Stomach smooth muscle (tissue), 2 donors: Measurements from ENCODE around the gene PDRG1.

Experiments used
- H3K27ac ChIP-seq: one replicate; pipeline ENCODE4 v1.7.0; 2013; ENCODE audit warnings: mild to moderate bottlenecking, low read length, inconsistent platforms
- H3K27me3 ChIP-seq, 2 donors: one replicate each; pipeline ENCODE4 v1.7.0; 2013; ENCODE audit warnings: low read length in 2 of 2; ENCODE audit not compliant: insufficient read depth in 2 of 2, control insufficient read depth in 1 of 2
- H3K36me3 ChIP-seq, 2 donors: one replicate each; pipeline ENCODE4 v1.7.0; 2013; ENCODE audit warnings: low read length in 2 of 2; ENCODE audit not compliant: control insufficient read depth in 2 of 2, insufficient read depth in 2 of 2
- H3K4me1 ChIP-seq: one replicate; pipeline ENCODE4 v1.7.0; 2013; ENCODE audit warnings: low read length; ENCODE audit not compliant: control insufficient read depth, insufficient read depth
- H3K4me3 ChIP-seq, 2 donors: one replicate each; pipeline ENCODE4 v1.7.0; 2013; ENCODE audit warnings: low read length in 2 of 2
- H3K9ac ChIP-seq, 2 donors: one replicate each; pipeline ENCODE4 v1.7.0; 2013; ENCODE audit warnings: low read length in 2 of 2, mild to moderate bottlenecking in 1 of 2
- H3K9me3 ChIP-seq, 2 donors: one replicate each; pipeline ENCODE4 v1.7.0; 2013; ENCODE audit warnings: low read length in 2 of 2; ENCODE audit not compliant: control insufficient read depth in 2 of 2
- donor health status: healthy.
- donor health status: Pancreatic carcinoma.

Gene PDRG1

GRCh38 chr20:31906001-31906400, 45.8 kb downstream of the PDRG1 start:
- H3K9me3 ChIP-seq: no peaks in the 10 kb centered on the region
- no peak overlapping the region for H3K4me3 ChIP-seq
- H3K9ac ChIP-seq: no peak overlapping the region
- H3K4me1 ChIP-seq: no peaks in the 10 kb centered on the region
- H3K27me3 ChIP-seq: peaks cover 0 to 3% of the 10 kb centered on the region in 2 donors
- H3K27ac ChIP-seq: no peak overlapping the region
- H3K36me3 ChIP-seq: no peaks in the 10 kb centered on the region

GRCh38 chr20:31903627-31904386, 48.0 kb downstream of the PDRG1 start:
- H3K27ac ChIP-seq: no peak overlapping the region

GRCh38 chr20:31901615-31902014, 50.2 kb downstream of the PDRG1 start:
- Histone ChIP-seq H3K36me3 (no peaks in the 10 kb centered on the region), H3K9ac (no peak overlapping the region), H3K4me1 (no peaks in the 10 kb centered on the region), H3K27ac (no peak overlapping the region), H3K9me3 (no peaks in the 10 kb centered on the region), H3K4me3 (no peak overlapping the region), H3K27me3 (peaks cover 0 to 3% of the 10 kb centered on the region in 2 donors)

More at GRCh38 chr20:31903627-31904386, 48.0 kb downstream of the PDRG1 start:
- H3K27me3 ChIP-seq: peaks cover 0 to 3% of the 10 kb centered on the region in 2 donors
- no peak overlapping the region for H3K4me3 ChIP-seq
- H3K36me3 ChIP-seq: no peaks in the 10 kb centered on the region
- no peaks in the 10 kb centered on the region for H3K4me1 ChIP-seq
- H3K9ac ChIP-seq: no peak overlapping the region
- H3K9me3 ChIP-seq: no peaks in the 10 kb centered on the region

GRCh38 chr20:31897541-31897940, 54.3 kb downstream of the PDRG1 start:
- H3K27ac ChIP-seq: no peak overlapping the region
- no peaks in the 10 kb centered on the region for H3K9me3 ChIP-seq
- H3K27me3 ChIP-seq: peaks cover 0 to 3% of the 10 kb centered on the region in 2 donors
- no peaks in the 10 kb centered on the region for H3K36me3 ChIP-seq
- no peaks in the 10 kb centered on the region for H3K4me1 ChIP-seq
- H3K4me3 ChIP-seq: no peak overlapping the region
- H3K9ac ChIP-seq: no peak overlapping the region

GRCh38 chr20:31896049-31896448, 55.8 kb downstream of the PDRG1 start:
- no peaks in the 10 kb centered on the region for H3K4me1 ChIP-seq
- H3K9ac ChIP-seq: no peak overlapping the region
- no peaks in the 10 kb centered on the region for H3K27me3 ChIP-seq
- H3K36me3 ChIP-seq: no peaks in the 10 kb centered on the region
- no peak overlapping the region for H3K27ac ChIP-seq
- H3K9me3 ChIP-seq: no peaks in the 10 kb centered on the region
- no peak overlapping the region for H3K4me3 ChIP-seq

GRCh38 chr20:31894980-31895675, 56.7 kb downstream of the PDRG1 start:
- H3K27ac ChIP-seq: no peak overlapping the region
- no peaks in the 10 kb centered on the region for H3K9me3 ChIP-seq
- no peak overlapping the region for H3K4me3 ChIP-seq
- no peaks in the 10 kb centered on the region for H3K36me3 ChIP-seq
- peaks cover 0 to 2% of the 10 kb centered on the region in 2 donors for H3K27me3 ChIP-seq
- H3K4me1 ChIP-seq: no peaks in the 10 kb centered on the region
- H3K9ac ChIP-seq: no peak overlapping the region
